Smooth muscle cell (in vitro differentiated cells): ENCODE measurements around the gene GBX1. TPM values are rescaled to one million over a fixed set of nuclear protein-coding genes. Genes with fewer than 3 reads are reported as not detected.

Source experiments
- DNase-seq: peaks from one replicate; lab custom pipeline; 2025; ENCODE audit not compliant: unreplicated experiment; lab: John Stamatoyannopoulos, UW
- H2AFZ ChIP-seq: fragments of 200-600 bp; sonication (generic); 2 replicates; pipeline ENCODE4 v1.6.0; 2016; ENCODE audit warnings: antibody characterized with exemption, low read depth, mild to moderate bottlenecking
- H3F3A ChIP-seq: fragments of 200-600 bp; sonication (generic); 2 replicates; pipeline ENCODE4 v1.6.0; 2017; ENCODE audit warnings: antibody characterized with exemption, low read depth
- H3K27ac ChIP-seq: fragments of 200-600 bp; sonication (generic); 2 replicates; pipeline ENCODE4 v1.5.1; 2016; ENCODE audit warnings: low read depth, mild to moderate bottlenecking
- H3K27me3 ChIP-seq: fragments of 200-600 bp; sonication (generic); 2 replicates; pipeline ENCODE4 v1.6.1; 2016; ENCODE audit warnings: low read depth, mild to moderate bottlenecking
- H3K36me3 ChIP-seq: fragments of 200-600 bp; sonication (generic); 2 replicates; pipeline ENCODE4 v1.5.1; 2016; ENCODE audit warnings: low read depth
- H3K4me1 ChIP-seq: fragments of 200-600 bp; sonication (generic); 2 replicates; pipeline ENCODE4 v1.5.1; 2016; ENCODE audit warnings: low read depth
- H3K4me2 ChIP-seq: fragments of 200-600 bp; sonication (generic); 2 replicates; pipeline ENCODE4 v1.6.0; 2016; ENCODE audit warnings: mild to moderate bottlenecking
- H3K4me3 ChIP-seq: fragments of 200-600 bp; sonication (generic); 2 replicates; pipeline ENCODE4 v1.5.1; 2016; ENCODE audit warnings: mild to moderate bottlenecking
- H3K79me2 ChIP-seq: fragments of 200-600 bp; sonication (generic); 2 replicates; pipeline ENCODE4 v1.6.0; 2016; ENCODE audit warnings: low read depth, mild to moderate bottlenecking
- H3K9ac ChIP-seq: fragments of 200-600 bp; sonication (generic); 2 replicates; pipeline ENCODE4 v1.6.0; 2016; ENCODE audit warnings: low read depth
- H3K9me3 ChIP-seq: fragments of 200-600 bp; sonication (generic); replicated peaks from 2 replicates; pipeline ENCODE4 v1.5.1; 2016; ENCODE audit warnings: low read depth
- H4K20me1 ChIP-seq: fragments of 200-600 bp; sonication (generic); 2 replicates; pipeline ENCODE4 v1.6.0; 2016; ENCODE audit warnings: low read depth
- CTCF ChIP-seq: fragments of 200-600 bp; sonication (generic); IDR thresholded peaks from 2 replicates; pipeline ENCODE4 v1.5.1; 2017; ENCODE audit warnings: borderline replicate concordance, mild to moderate bottlenecking, antibody characterized with exemption; ENCODE audit not compliant: insufficient read depth, poor library complexity, severe bottlenecking
- WGBS: methylation state at CpG from one replicate; pipeline ENCODE4 v1.1.7; 2016; ENCODE audit warnings: low lambda C conversion rate; 5-methylcytosine and 5-hydroxymethylcytosine counted together
- polyA plus RNA-seq: library from polyadenylated mRNA; unstranded; fragments of >200 nt; fragmentation: Nextera tagmentation; extraction: Ambion mirVana; gene quantifications from 2 replicates; pipeline ENCODE4 v1.2.1, GENCODE V29; 2016
- total RNA-seq: library from RNA; depleted of rRNA; stranded (reverse); fragments of >200 nt; gene quantifications from 2 replicates; pipeline ENCODE4 v1.2.3, GENCODE V29; 2014

The GBX1 gene
- total and polyA plus RNA-seq, 2 experiments from 2014 or later = not detected

DNA sequence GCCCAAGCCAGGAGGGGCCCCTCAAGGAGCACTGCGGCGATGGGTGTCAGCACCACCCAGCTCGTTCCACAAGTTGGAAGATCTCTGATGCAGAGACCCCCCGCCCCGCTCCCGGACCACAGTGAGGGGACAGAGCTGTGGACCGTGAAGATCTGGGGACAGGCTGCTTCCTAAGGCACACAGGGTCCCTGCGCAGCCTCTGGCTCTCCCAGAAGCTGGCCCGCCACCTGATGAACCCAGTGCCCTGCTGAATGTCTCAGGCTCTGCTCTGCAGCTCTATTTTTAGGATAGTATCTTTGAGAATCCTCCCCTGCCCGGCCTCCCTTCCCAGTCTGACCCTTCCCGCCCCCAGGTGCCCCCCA lies 29.7 kb downstream of the GBX1 start:
- no peak overlapping the region for H2AFZ ChIP-seq
- H3K4me2 ChIP-seq = no peak overlapping the region
- no peak overlapping the region for H3K4me3 ChIP-seq
- no peak overlapping the region for H3K27ac ChIP-seq
- DNase-seq = no peak
- H4K20me1 ChIP-seq = peaks cover 23% of the 10 kb centered on the region
- H3F3A ChIP-seq = no peaks in the 10 kb centered on the region
- H3K36me3 ChIP-seq = no peaks in the 10 kb centered on the region
- H3K27me3 ChIP-seq = no peaks in the 10 kb centered on the region
- peaks cover 16% of the 10 kb centered on the region for H3K4me1 ChIP-seq
- 95% methylated on average over 9 of the region's 11 CpGs for WGBS
- no peaks in the 10 kb centered on the region for H3K79me2 ChIP-seq
- TF ChIP-seq CTCF = no peak
- H3K9ac ChIP-seq = no peak overlapping the region
- H3K9me3 ChIP-seq = no peaks in the 10 kb centered on the region

- Histone ChIP-seq H3K4me3 (no peak overlapping the region), H3K79me2 (no peaks in the 10 kb centered on the region), H3F3A (no peaks in the 10 kb centered on the region), H3K9me3 (no peaks in the 10 kb centered on the region), H3K36me3 (no peaks in the 10 kb centered on the region), H3K9ac (no peak overlapping the region), H3K4me2 (no peak overlapping the region), H3K27me3 (no peaks in the 10 kb centered on the region), H2AFZ (no peak overlapping the region), H4K20me1 (peaks cover 25% of the 10 kb centered on the region), H3K27ac (no peak overlapping the region), H3K4me1 (peaks cover 16% of the 10 kb centered on the region)
- WGBS = 94% methylated on average over 22 of the region's 22 CpGs
- no peak for TF ChIP-seq CTCF
- DNase-seq = no peak
These were observed 30.3 kb downstream of the GBX1 start for GRCh38 chr7:151137076-151137675.

- H3K79me2 ChIP-seq = no peaks in the 10 kb centered on the region
- TF ChIP-seq CTCF = no peak
- H3K9me3 ChIP-seq = no peaks in the 10 kb centered on the region
- H2AFZ ChIP-seq = no peak overlapping the region
- H3F3A ChIP-seq = no peaks in the 10 kb centered on the region
- DNase-seq = no peak
- WGBS = 97% methylated on average over 31 of the region's 33 CpGs
- no peak overlapping the region for H3K9ac ChIP-seq
- peaks cover 16% of the 10 kb centered on the region for H3K4me1 ChIP-seq
- H4K20me1 ChIP-seq = peaks cover 27% of the 10 kb centered on the region
- no peak overlapping the region for H3K27ac ChIP-seq
- no peak overlapping the region for H3K4me3 ChIP-seq
- H3K36me3 ChIP-seq = no peaks in the 10 kb centered on the region
- no peak overlapping the region for H3K4me2 ChIP-seq
- H3K27me3 ChIP-seq = no peaks in the 10 kb centered on the region
These were observed 31.3 kb downstream of the GBX1 start for GRCh38 chr7:151135866-151136843.
